ENCODE results near the gene ZNF618. TPM values are rescaled to one million over a fixed set of nuclear protein-coding genes. Genes with fewer than 3 reads are reported as not detected.

ZNF618 gene
- total RNA-seq, 1 donor from 2014 or later: 3.9 TPM

GRCh38 chr9:113969343-113969742 is 93.2 kb downstream of the ZNF618 start:
- no peak for DNase-seq (ENCODE audit: low read depth)
- no peak overlapping the region for H3K4me3 ChIP-seq (ENCODE audit: low read depth, low read length)
- no peak for TF ChIP-seq CTCF (conservative IDR thresholded peaks at IDR 0.05; ENCODE audit: low read depth, low read length)

DNA sequence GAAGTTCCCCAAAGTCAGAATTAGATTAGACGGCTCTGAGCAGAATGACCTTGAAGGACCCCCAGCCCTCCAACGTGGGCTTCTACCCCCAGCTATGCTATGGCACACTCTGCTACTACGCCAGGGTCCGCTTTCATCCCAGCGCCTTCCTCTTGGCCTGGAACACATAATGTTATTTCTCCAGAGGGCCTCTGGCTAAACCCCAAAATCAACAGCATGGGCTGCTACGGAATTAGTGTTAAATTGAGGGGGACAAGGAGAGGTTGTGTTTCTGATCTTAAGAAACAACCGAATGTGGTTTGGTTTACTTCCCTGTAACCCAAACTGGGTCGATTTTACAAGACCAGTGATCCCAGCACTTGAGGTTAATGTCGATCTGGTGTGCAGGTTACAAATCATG is 97.1 kb downstream of the ZNF618 start:
- no peak for DNase-seq (ENCODE audit: low read depth)
- TF ChIP-seq CTCF (conservative IDR thresholded peaks at IDR 0.05; ENCODE audit: low read depth, low read length): no peak
- H3K4me3 ChIP-seq (ENCODE audit: low read depth, low read length): no peak overlapping the region

- TF ChIP-seq CTCF (conservative IDR thresholded peaks at IDR 0.05; ENCODE audit: low read depth, low read length): no peak
- H3K4me3 ChIP-seq (ENCODE audit: low read depth, low read length): no peak overlapping the region
- no peak for DNase-seq (ENCODE audit: low read depth)
These were observed 97.9 kb downstream of the ZNF618 start for GRCh38 chr9:113973963-113974413.

- TF ChIP-seq CTCF (conservative IDR thresholded peaks at IDR 0.05; ENCODE audit: low read depth, low read length): no peak
- no peak for DNase-seq (ENCODE audit: low read depth)
- no peak overlapping the region for H3K4me3 ChIP-seq (ENCODE audit: low read depth, low read length)
These were observed 100.8 kb downstream of the ZNF618 start for GRCh38 chr9:113976915-113977314.

DNA sequence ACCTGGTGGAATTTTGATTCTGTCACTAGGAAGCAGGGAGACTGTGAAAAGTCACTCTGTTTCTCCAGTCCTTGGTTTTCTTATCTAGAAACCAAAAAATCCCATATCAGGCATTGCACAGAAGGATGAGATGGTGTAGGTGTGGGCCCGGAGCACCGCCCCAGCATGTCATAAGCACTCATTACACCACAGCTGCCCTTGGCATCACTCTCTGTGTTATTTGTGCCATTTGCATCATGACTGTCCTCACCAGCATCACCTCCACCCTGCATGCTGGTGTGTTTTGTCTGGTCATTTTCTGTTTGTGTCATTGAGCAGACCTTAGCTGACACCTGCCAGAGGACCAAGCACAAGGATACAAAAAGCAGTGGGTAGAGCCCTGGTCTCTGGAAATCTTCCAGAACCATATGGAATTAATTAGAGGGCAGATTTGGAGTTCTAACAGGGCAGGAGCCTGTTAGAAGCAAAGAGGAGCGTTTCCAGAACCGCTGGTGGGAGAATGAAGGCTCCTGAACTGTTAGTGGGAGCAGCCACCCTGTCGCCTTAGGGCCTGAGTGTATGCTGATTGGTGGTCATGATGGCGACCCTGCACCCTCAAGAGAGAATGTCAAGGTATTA is 102.7 kb downstream of the ZNF618 start:
- DNase-seq (ENCODE audit: low read depth): no peak
- H3K4me3 ChIP-seq (ENCODE audit: low read depth, low read length): no peak overlapping the region
- no peak for TF ChIP-seq CTCF (conservative IDR thresholded peaks at IDR 0.05; ENCODE audit: low read depth, low read length)

DNA sequence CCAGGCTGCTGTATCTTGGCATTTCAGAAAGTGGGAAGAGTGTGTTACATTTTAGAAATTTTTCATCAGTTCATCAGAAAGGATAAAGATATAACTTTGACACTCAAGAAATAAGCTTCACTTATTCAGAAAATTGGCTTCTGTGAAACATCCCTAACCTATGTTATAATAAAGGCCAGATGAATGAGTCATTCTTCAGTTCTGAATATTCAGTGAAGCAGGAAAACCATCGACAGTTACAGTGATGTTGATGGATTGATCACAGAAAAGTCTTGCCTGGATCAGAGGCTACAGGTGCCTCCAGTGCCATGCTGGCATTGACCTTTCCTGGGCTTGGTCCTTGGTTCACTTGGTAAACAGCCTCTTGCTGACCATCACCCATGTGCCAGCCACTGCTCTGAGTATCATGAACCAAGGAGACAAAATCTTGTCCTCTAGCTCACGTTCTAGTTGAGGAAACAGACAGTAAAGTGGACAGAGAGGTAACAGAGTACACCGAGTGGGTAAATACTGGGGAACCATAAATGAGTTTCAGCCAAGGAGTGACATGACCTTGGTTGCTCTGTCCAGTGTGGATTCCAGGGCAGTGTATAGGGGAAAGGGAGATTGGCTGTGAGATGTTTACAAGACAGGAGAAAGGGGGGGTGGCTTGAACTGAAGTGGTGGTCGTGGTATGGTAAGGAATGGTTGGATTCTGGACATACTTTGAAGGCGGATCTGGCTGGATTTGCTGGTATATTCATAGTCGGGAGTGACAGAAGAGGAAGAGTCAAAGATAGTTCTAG is 103.4 kb downstream of the ZNF618 start:
- no peak for DNase-seq (ENCODE audit: low read depth)
- no peak for TF ChIP-seq CTCF (conservative IDR thresholded peaks at IDR 0.05; ENCODE audit: low read depth, low read length)

More for the DNA sequence above, 103.4 kb downstream of the ZNF618 start:
- no peak overlapping the region for H3K4me3 ChIP-seq (ENCODE audit: low read depth, low read length)

All from epithelial cell of proximal tubule (primary cell).